ENCODE results near the gene GEMIN4. TPM values are rescaled to one million over a fixed set of nuclear protein-coding genes. Genes with fewer than 3 reads are reported as not detected.
A peak's percentile ranks its signal among the peaks of the same experiment; 100 is the strongest.

The GEMIN4 gene
- total RNA-seq, 2 experiments from 2014 or later, result 40.2 to 53.6 TPM

- H3K4me2 ChIP-seq (ENCODE audit: low read length), result peak overlapping the region; percentile 86
- no peak overlapping the region for H2AFZ ChIP-seq (ENCODE audit: low read length)
- TF ChIP-seq EZH2phosphoT487 (IDR thresholded peaks at IDR 0.05; ENCODE audit: borderline replicate concordance, low read depth, low read length), result no peak
- peak overlapping the region; percentile 95 for H3K4me3 ChIP-seq (ENCODE audit: low read depth, low read length, poor library complexity, severe bottlenecking)
- peaks cover 10% of the 10 kb centered on the region; the same call in 1 of the 2 replicates for H4K20me1 ChIP-seq (ENCODE audit: insufficient read depth, low read length)
- BruUV-seq (replicated peaks), result no TSS peak
- peaks cover 65% of the 10 kb centered on the region for H3K79me2 ChIP-seq (ENCODE audit: insufficient read depth, low read depth, low read length)
- ChIA-PET POLR2A (no interaction called here), CTCF (ENCODE audit: unreplicated experiment) (no interaction called here)
- no peak overlapping the region for H3K27ac ChIP-seq (ENCODE audit: low read depth, low read length, poor library complexity, severe bottlenecking)
- no peak for DNase-seq (ENCODE audit: low spot score)
- no peaks in the 10 kb centered on the region for H3K9me2 ChIP-seq (ENCODE audit: insufficient read depth, low read length)
- H3K36me3 ChIP-seq (ENCODE audit: insufficient read depth, low read length), result peaks cover 51% of the 10 kb centered on the region
- intact Hi-C loops (cut with micrococcal nuclease; ENCODE audit: unreplicated experiment), result loop anchor here (5.0 kb wide), 1 partner anchor 213 kb away; the partner anchor contains the start of gene TIMM22
- H3K4me1 ChIP-seq (ENCODE audit: insufficient read depth, low read length, poor library complexity, severe bottlenecking), result peaks cover 21% of the 10 kb centered on the region
- H3K9me3 ChIP-seq (ENCODE audit: low read length), result no peaks in the 10 kb centered on the region
These were observed 32.1 kb upstream of the GEMIN4 start for GRCh38 chr17:784143-784542.

GRCh38 chr17:781805-782731, 30.0 kb upstream of the GEMIN4 start, which contains the start of the genes GLOD4 and MRM3:
GLOD4 (minus strand) TSS chr17:782280; CDS start chr17:782255, 25 bp downstream.
MRM3 (plus strand) TSS chr17:782353; CDS start chr17:782379, 26 bp downstream.
- H3K4me1 ChIP-seq (ENCODE audit: insufficient read depth, low read length, poor library complexity, severe bottlenecking), result peaks cover 21% of the 10 kb centered on the region
- no peaks in the 10 kb centered on the region for H3K9me3 ChIP-seq (ENCODE audit: low read length)
- ChIA-PET POLR2A (interaction anchor here (0.6 to 1.4 kb wide), 6 partner anchors 8 to 369 kb away, joined by 3 to 9 read pairs (median 3); partner anchors contain the start of genes NXN and VPS53), CTCF (ENCODE audit: unreplicated experiment) (interaction anchor here (0.6 to 0.7 kb wide), 2 partner anchors 79 to 97 kb away, joined by 3 read pairs; no protein-coding TSS in a partner anchor)
- H4K20me1 ChIP-seq (ENCODE audit: insufficient read depth, low read length), result peaks cover 10% of the 10 kb centered on the region; the same call in 1 of the 2 replicates
- H3K36me3 ChIP-seq (ENCODE audit: insufficient read depth, low read length), result peaks cover 51% of the 10 kb centered on the region
- no peaks in the 10 kb centered on the region for H3K9me2 ChIP-seq (ENCODE audit: insufficient read depth, low read length)
- H2AFZ ChIP-seq (ENCODE audit: low read length), result peak within 1 kb of the TSS; percentile 77
- H3K27ac ChIP-seq (ENCODE audit: low read depth, low read length, poor library complexity, severe bottlenecking), result peak within 1 kb of the TSS; percentile 50
- H3K79me2 ChIP-seq (ENCODE audit: insufficient read depth, low read depth, low read length), result peaks cover 70% of the 10 kb centered on the region
- TSS peak; percentile 80 for BruUV-seq (replicated peaks)
- peak within 1 kb of the TSS; percentile 86 for H3K4me2 ChIP-seq (ENCODE audit: low read length)
- peak; percentile 88 for DNase-seq (ENCODE audit: low spot score)
- H3K4me3 ChIP-seq (ENCODE audit: low read depth, low read length, poor library complexity, severe bottlenecking), result peak within 1 kb of the TSS; percentile 95
- intact Hi-C loops (cut with micrococcal nuclease; ENCODE audit: unreplicated experiment), result loop anchor here (2.0 to 5.0 kb wide), 2 partner anchors 199 to 215 kb away; partner anchors contain the start of gene TIMM22
- TF ChIP-seq EZH2phosphoT487 (IDR thresholded peaks at IDR 0.05; ENCODE audit: borderline replicate concordance, low read depth, low read length) (no peak), CTCF (conservative IDR thresholded peaks at IDR 0.05; ENCODE audit: low read length) (0 out of 2 replicates have a peak, but pooled peaks have one; percentile 7)

- no TSS peak for BruUV-seq (replicated peaks)
- ChIA-PET CTCF (ENCODE audit: unreplicated experiment) (no interaction called here), POLR2A (no interaction called here)
- intact Hi-C loops (cut with micrococcal nuclease; ENCODE audit: unreplicated experiment), result no loop called here
- Histone ChIP-seq H3K27ac (ENCODE audit: low read depth, low read length, poor library complexity, severe bottlenecking) (no peak overlapping the region), H3K4me3 (ENCODE audit: low read depth, low read length, poor library complexity, severe bottlenecking) (no peak overlapping the region), H3K4me2 (ENCODE audit: low read length) (no peak overlapping the region), H3K4me1 (ENCODE audit: insufficient read depth, low read length, poor library complexity, severe bottlenecking) (peaks cover 8% of the 10 kb centered on the region), H3K9me3 (ENCODE audit: low read length) (no peaks in the 10 kb centered on the region), H3K36me3 (ENCODE audit: insufficient read depth, low read length) (peaks cover 57% of the 10 kb centered on the region), H3K9me2 (ENCODE audit: insufficient read depth, low read length) (no peaks in the 10 kb centered on the region), H2AFZ (ENCODE audit: low read length) (no peak overlapping the region), H4K20me1 (ENCODE audit: insufficient read depth, low read length) (peaks cover under 1% of the 10 kb centered on the region; the same call in 1 of the 2 replicates), H3K79me2 (ENCODE audit: insufficient read depth, low read depth, low read length) (peaks cover 42% of the 10 kb centered on the region)
- TF ChIP-seq CTCF (conservative IDR thresholded peaks at IDR 0.05; ENCODE audit: low read length), result no peak
- no peak for TF ChIP-seq EZH2phosphoT487 (IDR thresholded peaks at IDR 0.05; ENCODE audit: borderline replicate concordance, low read depth, low read length)
- no peak for DNase-seq (ENCODE audit: low spot score)
These were observed 26.0 kb upstream of the GEMIN4 start for GRCh38 chr17:778096-778495.
